NCI-H146 (cell line): ENCODE results near the gene CREB1.
"Not testable (repeated sequence)": the region's sequence is repeated elsewhere in the genome, so short reads cannot be mapped to it uniquely, and the experiment has no call there.

Experiments used
- DNase-seq: peaks from one replicate; lab custom pipeline; 2025; lab: John Stamatoyannopoulos, UW

The CREB1 gene

GRCh38 chr2:207529330-207530159, at the start of gene CREB1:
TSS of gene CREB1 (plus strand) at chr2:207529962. CDS start at chr2:207555636, 25,674 bp downstream.
- DNase-seq, result peak; percentile 89

DNA sequence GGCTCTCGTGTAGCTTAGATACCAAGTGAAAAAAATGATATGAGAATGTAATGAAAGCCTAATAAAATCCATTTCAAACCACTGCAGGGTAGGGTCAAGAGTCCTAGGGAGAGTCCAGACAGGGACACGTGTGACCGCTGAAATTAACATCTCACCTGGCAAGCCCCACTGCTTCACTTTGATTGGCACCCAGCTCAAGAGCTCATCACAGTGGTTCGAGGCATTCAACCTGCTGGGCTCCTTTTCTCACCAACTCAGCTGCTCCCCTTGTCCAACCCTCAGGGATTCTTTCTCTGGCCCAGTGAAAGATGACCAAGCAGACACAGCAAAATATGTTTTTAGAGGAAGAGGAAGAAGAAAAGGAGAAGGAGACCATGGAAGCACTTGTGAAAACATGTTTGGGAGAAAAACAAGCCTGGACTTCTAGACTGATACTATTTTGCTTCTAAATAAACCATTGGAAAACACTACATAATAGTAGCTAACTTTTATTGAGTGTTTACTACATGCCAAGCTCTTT, 49.2 kb upstream of the CREB1 start:
- DNase-seq, result no peak

- no peak for DNase-seq
Observed at GRCh38 chr2:207481924-207482323, 47.8 kb upstream of the CREB1 start.

GRCh38 chr2:207482630-207483029, 47.1 kb upstream of the CREB1 start:
- no peak for DNase-seq

DNA sequence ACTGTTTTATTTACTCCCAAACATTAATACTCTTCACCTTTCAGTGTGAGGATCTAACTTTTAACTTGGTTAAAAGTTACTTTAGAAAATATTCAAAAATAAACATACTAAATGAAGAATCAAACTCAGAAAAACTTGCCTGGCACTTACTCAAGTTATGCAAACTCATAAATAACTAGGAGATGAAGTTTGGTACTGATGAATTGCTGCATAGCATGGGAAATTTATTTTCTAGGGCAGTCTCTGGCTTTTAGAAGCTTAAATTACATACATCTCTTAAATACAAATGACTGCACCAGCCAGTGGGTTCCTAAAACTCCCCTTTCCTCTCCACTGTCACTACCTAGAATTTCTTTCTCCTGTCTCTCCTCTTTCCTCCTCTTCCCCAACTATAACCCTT, 46.7 kb upstream of the CREB1 start:
- no peak for DNase-seq

DNA sequence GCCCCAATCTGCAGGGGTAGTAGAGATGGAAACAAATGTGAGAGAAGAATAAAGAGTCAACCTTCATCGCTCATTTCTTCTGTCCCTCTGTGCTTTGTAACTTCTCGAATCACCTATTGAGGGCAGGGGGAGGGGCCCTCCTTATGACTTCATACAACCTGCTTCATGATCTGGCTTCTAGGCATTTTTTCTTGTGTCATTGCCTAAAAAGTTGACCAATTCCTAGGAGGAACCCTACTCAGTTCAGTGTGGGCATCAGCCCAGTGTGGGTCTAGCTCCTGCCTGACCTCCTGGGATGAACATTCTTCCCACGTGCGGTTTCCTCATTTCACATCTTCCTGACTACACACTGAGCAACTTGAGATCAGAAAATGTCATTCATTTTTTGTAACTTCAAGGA, 46.3 kb upstream of the CREB1 start:
- no peak for DNase-seq

DNA sequence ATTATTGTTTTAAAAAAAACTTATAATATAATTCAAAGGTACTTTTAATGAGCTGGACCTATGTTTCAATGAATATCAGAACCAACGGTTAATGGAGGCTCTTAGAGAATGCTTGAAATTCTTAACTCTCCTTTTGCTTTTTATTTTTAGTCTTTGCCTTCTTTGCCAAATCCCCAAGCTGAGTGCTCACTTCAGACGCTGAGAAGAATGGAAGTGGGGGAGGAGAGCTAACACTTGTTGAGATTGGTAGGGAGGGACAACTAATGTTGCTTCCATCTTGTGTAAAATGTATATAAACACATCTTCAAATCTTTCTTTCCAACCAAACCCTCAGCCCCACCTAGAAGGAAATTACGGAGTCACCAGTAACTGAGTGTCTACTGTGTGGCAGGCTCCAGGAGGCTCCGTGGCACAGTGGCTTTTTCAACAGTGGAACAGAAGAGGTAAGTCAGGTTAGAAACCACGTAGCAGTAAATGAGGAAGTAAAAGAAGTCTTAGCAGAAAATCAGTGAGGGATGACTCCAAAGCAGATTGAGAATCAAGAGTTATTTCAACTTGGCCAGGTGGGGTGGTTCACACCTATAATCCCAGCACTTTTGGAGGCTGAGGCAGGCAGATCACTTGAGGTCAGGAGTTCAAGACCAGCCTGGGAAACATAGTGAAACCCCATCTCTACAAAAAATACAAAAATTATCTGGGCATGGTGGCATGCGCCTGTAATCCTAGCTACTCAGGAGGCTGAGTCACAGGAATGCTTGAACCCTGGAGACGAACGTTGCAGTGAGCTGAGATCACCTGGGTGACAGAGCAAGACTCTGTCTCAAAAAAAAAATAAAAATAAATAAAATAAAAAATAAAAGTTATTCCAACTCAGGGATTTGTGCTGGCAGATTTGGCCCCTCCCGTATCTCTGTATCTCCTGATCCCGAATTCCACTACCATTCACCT, 45.0 kb upstream of the CREB1 start:
- no peak for DNase-seq

DNA sequence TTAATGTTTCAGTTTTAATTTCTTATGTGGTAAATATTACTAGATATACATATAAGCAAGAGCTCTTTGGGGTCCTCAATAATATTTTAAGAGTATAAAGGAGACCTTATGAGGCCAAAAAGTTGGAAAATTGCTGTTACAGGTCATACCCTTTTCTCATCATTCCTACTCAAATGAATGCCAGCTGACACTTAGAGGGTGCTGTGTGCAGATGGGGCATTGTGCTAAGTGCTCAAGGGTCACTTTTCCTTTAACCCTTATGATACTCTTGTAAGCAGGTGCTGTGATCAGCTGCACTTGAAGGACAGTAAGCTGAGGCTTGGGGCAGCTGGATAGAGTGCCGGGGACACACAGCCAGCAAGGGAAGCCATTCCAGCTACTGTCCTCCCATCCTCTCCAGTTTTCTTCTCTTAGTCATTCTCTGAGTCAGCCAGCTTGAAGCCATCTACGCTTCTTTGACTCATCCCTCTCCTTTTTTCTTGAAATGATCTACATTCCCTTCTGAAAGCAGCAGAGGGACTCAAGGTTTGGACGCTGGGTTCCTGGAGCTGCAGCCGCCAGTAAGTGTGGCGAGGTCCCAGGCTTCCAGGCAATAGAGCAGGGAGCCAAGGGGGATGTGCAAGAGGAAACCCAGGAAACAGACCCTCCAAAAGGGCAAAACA, 42.0 kb upstream of the CREB1 start:
- DNase-seq, result no peak

GRCh38 chr2:207489251-207489650, 40.5 kb upstream of the CREB1 start:
- DNase-seq, result no peak

GRCh38 chr2:207490441-207490840, 39.3 kb upstream of the CREB1 start:
- DNase-seq, result no peak

- no peak for DNase-seq
Observed at GRCh38 chr2:207491086-207491485, 38.7 kb upstream of the CREB1 start.

DNA sequence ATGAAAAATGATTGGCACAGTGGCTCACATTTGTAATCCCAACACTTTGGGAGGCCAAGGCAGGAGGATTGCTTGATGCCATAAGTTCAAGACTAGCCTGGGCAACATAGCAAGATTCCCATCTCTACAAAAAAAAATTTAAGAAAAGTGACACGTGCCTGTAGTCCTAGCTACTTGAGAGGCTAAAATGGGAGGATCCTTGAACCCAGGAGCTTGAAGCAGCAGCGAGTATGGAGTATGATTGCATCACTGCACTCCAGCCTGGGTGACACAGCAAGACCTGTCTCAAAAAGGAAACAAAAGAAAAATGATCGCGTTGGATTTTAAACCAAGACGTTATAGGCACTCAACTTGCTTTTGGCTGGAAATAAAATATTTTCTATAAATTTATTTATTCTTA, 37.8 kb upstream of the CREB1 start:
- no peak for DNase-seq

DNA sequence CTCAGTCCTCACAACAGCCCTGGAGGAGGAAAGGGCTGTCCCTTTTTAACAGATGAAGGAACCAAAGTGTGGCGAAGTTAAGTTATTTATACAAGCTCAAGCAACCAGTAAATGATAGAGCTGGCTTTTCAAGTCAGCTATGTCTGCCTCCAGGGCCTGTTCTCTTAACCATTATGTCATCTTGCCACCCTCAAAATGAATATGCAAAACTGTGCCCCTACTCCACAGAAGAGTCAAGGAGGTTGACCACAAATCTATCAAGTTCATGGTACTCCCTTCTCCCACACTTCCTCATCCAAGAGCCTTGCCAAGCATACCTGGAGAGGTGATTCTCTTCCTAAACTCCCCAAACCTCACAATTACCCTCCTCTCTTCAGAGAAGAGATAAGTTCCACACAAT, 37.3 kb upstream of the CREB1 start:
- DNase-seq, result no peak

DNA sequence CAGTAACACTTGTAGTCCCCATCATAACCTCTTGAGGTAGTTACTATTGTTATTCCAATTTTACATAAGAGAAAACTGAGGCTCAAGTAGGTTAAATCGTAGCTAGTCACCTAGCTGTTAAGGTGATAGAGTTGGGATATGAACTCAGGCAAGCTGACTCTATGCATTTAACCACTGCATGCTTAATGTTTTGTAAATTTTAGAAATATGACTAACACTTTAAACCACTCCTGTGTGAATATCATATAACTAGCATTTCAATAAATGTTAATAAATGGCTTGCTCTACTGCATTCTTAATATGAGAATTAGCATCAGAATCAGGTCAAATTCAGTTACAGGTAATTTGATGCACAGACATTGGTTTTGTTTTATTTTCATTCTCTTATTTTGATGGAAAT, 35.6 kb upstream of the CREB1 start:
- no peak for DNase-seq

- DNase-seq, result not testable (repeated sequence)
Observed at GRCh38 chr2:207496936-207497335, 32.8 kb upstream of the CREB1 start.

DNA sequence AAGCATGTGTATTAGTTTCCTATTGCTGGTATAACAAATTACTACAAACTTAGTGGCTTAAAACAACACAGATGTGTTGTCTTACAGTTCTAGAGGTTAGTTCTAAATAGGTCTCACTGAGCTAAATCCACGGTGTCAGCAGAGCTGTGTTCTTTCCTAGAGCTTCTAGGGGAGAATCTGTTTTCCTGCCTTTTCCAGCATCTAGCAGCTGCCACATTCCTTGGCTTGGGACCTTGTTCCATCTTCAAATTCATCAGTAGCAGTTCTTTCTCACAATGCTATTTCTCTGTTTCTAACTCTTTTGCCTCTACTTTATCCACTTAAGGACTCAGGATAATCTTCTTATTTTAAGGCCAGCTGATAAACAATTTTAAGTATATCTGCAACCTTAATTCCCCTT, 32.2 kb upstream of the CREB1 start:
- DNase-seq, result no peak

- DNase-seq, result no peak
Observed at GRCh38 chr2:207498427-207498826, 31.3 kb upstream of the CREB1 start.

GRCh38 chr2:207499114-207499513, 30.6 kb upstream of the CREB1 start:
- no peak for DNase-seq

DNA sequence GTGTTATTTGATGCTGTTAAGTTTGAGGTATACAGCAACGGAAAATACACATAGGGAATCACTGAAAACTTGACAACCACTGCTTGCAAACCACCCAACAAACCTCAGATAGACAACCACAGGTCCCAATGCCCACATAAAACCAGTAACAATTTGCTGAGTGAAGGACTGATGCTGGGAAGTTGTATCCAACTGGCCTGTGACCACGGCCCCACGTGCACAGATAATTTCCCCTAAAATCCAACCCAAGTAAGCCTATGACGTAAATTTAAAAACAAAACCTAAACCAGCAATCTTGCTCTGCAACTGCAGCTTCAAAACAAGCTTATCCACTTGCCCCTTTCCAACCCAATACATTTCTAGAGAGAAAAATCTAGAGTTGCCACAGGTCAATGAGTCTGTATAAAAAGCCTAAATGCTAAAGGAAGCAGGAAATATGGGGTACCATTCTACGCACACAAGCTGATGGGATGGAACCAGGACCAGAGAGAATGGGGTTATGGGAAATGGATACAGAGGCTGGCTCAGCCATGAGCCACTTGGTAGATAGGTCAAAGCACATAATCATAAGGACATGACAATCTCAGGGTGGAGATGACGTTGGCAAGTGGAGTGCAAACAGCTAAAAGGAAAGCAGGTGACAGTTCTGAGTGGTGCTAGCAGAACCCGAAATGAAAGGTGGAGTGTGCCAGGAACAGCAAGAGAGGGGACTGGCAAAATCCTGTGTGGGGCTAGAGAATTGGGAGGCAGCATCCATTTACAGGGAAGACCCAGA, 27.8 kb upstream of the CREB1 start:
- no peak for DNase-seq

DNA sequence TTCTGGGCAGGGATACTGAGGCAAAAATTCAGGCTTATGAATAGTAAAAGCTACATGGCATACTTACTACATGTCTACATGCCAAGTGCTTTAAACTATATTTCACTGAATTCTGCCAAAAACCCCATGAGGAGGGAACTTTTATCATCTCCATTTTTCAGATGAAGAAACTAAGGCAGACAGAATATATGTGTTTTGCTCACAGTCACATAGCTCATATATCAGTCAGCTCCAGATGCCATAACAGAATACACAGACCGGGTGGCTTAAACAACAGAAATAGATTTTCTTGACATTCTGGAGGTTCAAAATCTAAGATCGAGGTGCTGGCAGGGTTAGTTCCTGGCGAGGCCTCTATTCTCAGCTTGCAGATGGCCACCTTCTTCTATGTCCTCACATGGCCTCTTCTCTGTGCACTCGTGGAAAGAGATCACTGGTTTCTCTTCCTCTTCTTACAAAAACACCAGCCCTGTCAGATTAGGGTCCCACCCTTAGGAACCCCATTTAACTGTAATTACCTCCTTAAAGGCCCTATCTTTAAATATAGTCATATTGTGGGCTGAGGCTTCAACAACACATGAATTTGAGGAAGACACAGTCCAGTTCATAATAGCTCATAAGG, 27.1 kb upstream of the CREB1 start:
- no peak for DNase-seq

- no peak for DNase-seq
Observed at GRCh38 chr2:207503234-207503633, 26.5 kb upstream of the CREB1 start.
